OCI-LY7 (cell line): ENCODE data around the gene MIA2.

Experiments
- EZH2phosphoT487 ChIP-seq: fragments of 200-600 bp; sonication (generic); IDR thresholded peaks from 2 replicates; pipeline ENCODE4 v1.6.1; 2018; ENCODE audit warnings: low read depth, borderline replicate concordance, mild to moderate bottlenecking, mixed run types, antibody characterized with exemption, low read length, moderate library complexity, mixed read lengths
- TF ChIP-seq, protein P1 (sequence below): fragments of 200-600 bp; sonication (generic); conservative IDR thresholded peaks from 2 replicates; pipeline ENCODE4 v1.5.1; 2014; ENCODE audit warnings: mild to moderate bottlenecking, antibody characterized with exemption, low read length, moderate library complexity, mixed read lengths

GRCh38 chr14:39376667-39377403 is 143.1 kb downstream of the MIA2 start:
- TF ChIP-seq, protein P1, sequence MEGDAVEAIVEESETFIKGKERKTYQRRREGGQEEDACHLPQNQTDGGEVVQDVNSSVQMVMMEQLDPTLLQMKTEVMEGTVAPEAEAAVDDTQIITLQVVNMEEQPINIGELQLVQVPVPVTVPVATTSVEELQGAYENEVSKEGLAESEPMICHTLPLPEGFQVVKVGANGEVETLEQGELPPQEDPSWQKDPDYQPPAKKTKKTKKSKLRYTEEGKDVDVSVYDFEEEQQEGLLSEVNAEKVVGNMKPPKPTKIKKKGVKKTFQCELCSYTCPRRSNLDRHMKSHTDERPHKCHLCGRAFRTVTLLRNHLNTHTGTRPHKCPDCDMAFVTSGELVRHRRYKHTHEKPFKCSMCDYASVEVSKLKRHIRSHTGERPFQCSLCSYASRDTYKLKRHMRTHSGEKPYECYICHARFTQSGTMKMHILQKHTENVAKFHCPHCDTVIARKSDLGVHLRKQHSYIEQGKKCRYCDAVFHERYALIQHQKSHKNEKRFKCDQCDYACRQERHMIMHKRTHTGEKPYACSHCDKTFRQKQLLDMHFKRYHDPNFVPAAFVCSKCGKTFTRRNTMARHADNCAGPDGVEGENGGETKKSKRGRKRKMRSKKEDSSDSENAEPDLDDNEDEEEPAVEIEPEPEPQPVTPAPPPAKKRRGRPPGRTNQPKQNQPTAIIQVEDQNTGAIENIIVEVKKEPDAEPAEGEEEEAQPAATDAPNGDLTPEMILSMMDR = no peak
- no peak for TF ChIP-seq EZH2phosphoT487
